GM21576 (cell line): ENCODE results near the gene LIPC.

ENCODE experiments used
- ATAC-seq: cut with Tn5 transposase; IDR thresholded peaks from one replicate; pipeline ENCODE4 v1.9.1; 2021; ENCODE audit warnings: mild to moderate bottlenecking, moderate library complexity; ENCODE audit not compliant: unreplicated experiment

Gene LIPC

GRCh38 chr15:58431221-58432149, at the start of gene LIPC:
LIPC (plus strand) TSS chr15:58431991; CDS start chr15:58432033, 42 bp downstream.
- ATAC-seq: no peak

GRCh38 chr15:58383876-58384275, 47.9 kb upstream of the LIPC start:
- no peak for ATAC-seq

GRCh38 chr15:58384667-58385066, 47.1 kb upstream of the LIPC start:
- ATAC-seq: no peak

- no peak for ATAC-seq
Measured at GRCh38 chr15:58386081-58386480, 45.7 kb upstream of the LIPC start.

- ATAC-seq: no peak
Measured at GRCh38 chr15:58386641-58387040, 45.1 kb upstream of the LIPC start.

GRCh38 chr15:58387130-58387529, 44.7 kb upstream of the LIPC start:
- no peak for ATAC-seq

GRCh38 chr15:58388211-58388610, 43.6 kb upstream of the LIPC start:
- ATAC-seq: no peak

GRCh38 chr15:58390118-58390517, 41.7 kb upstream of the LIPC start:
- no peak for ATAC-seq

GRCh38 chr15:58390655-58391054, 41.1 kb upstream of the LIPC start:
- no peak for ATAC-seq

GRCh38 chr15:58391088-58391487, 40.7 kb upstream of the LIPC start:
- no peak for ATAC-seq

GRCh38 chr15:58392141-58392540, 39.6 kb upstream of the LIPC start:
- no peak for ATAC-seq

- ATAC-seq: no peak
Measured at GRCh38 chr15:58392611-58393161, 39.1 kb upstream of the LIPC start.

- ATAC-seq: no peak
Measured at GRCh38 chr15:58393241-58393662, 38.5 kb upstream of the LIPC start.

- no peak for ATAC-seq
Measured at GRCh38 chr15:58396181-58396580, 35.6 kb upstream of the LIPC start.

GRCh38 chr15:58398071-58398470, 33.7 kb upstream of the LIPC start:
- ATAC-seq: no peak

- ATAC-seq: no peak
Measured at GRCh38 chr15:58398643-58399042, 33.1 kb upstream of the LIPC start.

- no peak for ATAC-seq
Measured at GRCh38 chr15:58399739-58400138, 32.1 kb upstream of the LIPC start.

GRCh38 chr15:58401276-58401675, 30.5 kb upstream of the LIPC start:
- ATAC-seq: no peak

GRCh38 chr15:58401991-58402649, 29.7 kb upstream of the LIPC start:
- no peak for ATAC-seq

GRCh38 chr15:58403581-58403980, 28.2 kb upstream of the LIPC start:
- no peak for ATAC-seq

- ATAC-seq: no peak
Measured at GRCh38 chr15:58404020-58404419, 27.8 kb upstream of the LIPC start.

- no peak for ATAC-seq
Measured at GRCh38 chr15:58404722-58405121, 27.1 kb upstream of the LIPC start.
